GM19463 (cell line): Measurements from ENCODE around the gene TMCC3.

Source experiments
- ATAC-seq: cut with Tn5 transposase; IDR thresholded peaks from one replicate; pipeline ENCODE4 v1.9.1; 2021; ENCODE audit warnings: mild to moderate bottlenecking, moderate library complexity; ENCODE audit not compliant: unreplicated experiment

The TMCC3 gene

GRCh38 chr12:94674051-94674451 lies 23.7 kb upstream of the TMCC3 start:
- no peak for ATAC-seq

GRCh38 chr12:94673496-94673895 lies 23.1 kb upstream of the TMCC3 start:
- ATAC-seq: no peak

GRCh38 chr12:94671917-94672316 lies 21.6 kb upstream of the TMCC3 start:
- no peak for ATAC-seq

- no peak for ATAC-seq
Observed at GRCh38 chr12:94670898-94671297, 20.5 kb upstream of the TMCC3 start.

- no peak for ATAC-seq
Observed at GRCh38 chr12:94670075-94670474, 19.7 kb upstream of the TMCC3 start.

GRCh38 chr12:94667031-94667540 lies 16.7 kb upstream of the TMCC3 start:
- ATAC-seq: no peak

GRCh38 chr12:94666158-94666557 lies 15.8 kb upstream of the TMCC3 start:
- no peak for ATAC-seq

- ATAC-seq: no peak
Observed at GRCh38 chr12:94663702-94664101, 13.3 kb upstream of the TMCC3 start.

- no peak for ATAC-seq
Observed at GRCh38 chr12:94663071-94663470, 12.7 kb upstream of the TMCC3 start.

- ATAC-seq: no peak
Observed at GRCh38 chr12:94660436-94660835, 10.1 kb upstream of the TMCC3 start.

GRCh38 chr12:94659346-94659930 lies 9.1 kb upstream of the TMCC3 start:
- no peak for ATAC-seq

- no peak for ATAC-seq
Observed at GRCh38 chr12:94658931-94659330, 8.6 kb upstream of the TMCC3 start.

GRCh38 chr12:94656556-94656955 lies 6.2 kb upstream of the TMCC3 start:
- no peak for ATAC-seq

- ATAC-seq: peak; percentile 60
Observed at GRCh38 chr12:94649349-94650142, 811 bp downstream of the TMCC3 start.

- no peak for ATAC-seq
Observed at GRCh38 chr12:94648578-94648977, 1.8 kb downstream of the TMCC3 start.

GRCh38 chr12:94644141-94644979 lies 6.0 kb downstream of the TMCC3 start:
- ATAC-seq: peak; percentile 37

- no peak for ATAC-seq
Observed at GRCh38 chr12:94643606-94644005, 6.8 kb downstream of the TMCC3 start.

GRCh38 chr12:94641283-94641682 lies 9.1 kb downstream of the TMCC3 start:
- no peak for ATAC-seq

GRCh38 chr12:94640134-94640928 lies 10.0 kb downstream of the TMCC3 start:
- peak; percentile 68 for ATAC-seq

- ATAC-seq: no peak
Observed at GRCh38 chr12:94638521-94638920, 11.8 kb downstream of the TMCC3 start.
